Progenitor cell of endocrine pancreas (in vitro differentiated cells): Measurements from ENCODE around the gene C5. TPM values are rescaled to one million over a fixed set of nuclear protein-coding genes. Genes with fewer than 3 reads are reported as not detected.

ENCODE experiments used
- DNase-seq: peaks from one replicate; pipeline ENCODE4 v3.0.0; 2021; ENCODE audit warnings: low spot score; ENCODE audit not compliant: unreplicated experiment
- H3K27ac Mint-ChIP-seq: 2 replicates; pipeline ENCODE4 v1.8.0; 2021; ENCODE audit warnings: mild to moderate bottlenecking, moderate library complexity, mixed read lengths
- H3K27me3 Mint-ChIP-seq: 2 replicates; pipeline ENCODE4 v1.8.0; 2021; ENCODE audit warnings: mixed read lengths
- H3K36me3 Mint-ChIP-seq: 2 replicates; pipeline ENCODE4 v1.8.0; 2022; ENCODE audit warnings: mixed read lengths; ENCODE audit not compliant: insufficient read depth
- H3K4me1 Mint-ChIP-seq: 2 replicates; pipeline ENCODE4 v1.8.0; 2021; ENCODE audit warnings: low read depth, mixed read lengths
- H3K4me3 Mint-ChIP-seq: 2 replicates; pipeline ENCODE4 v1.8.0; 2021; ENCODE audit warnings: low read depth, mild to moderate bottlenecking, moderate library complexity, mixed read lengths
- H3K9me3 Mint-ChIP-seq: 2 replicates; pipeline ENCODE4 v1.8.0; 2021; ENCODE audit warnings: low read depth, mixed read lengths
- CTCF ChIP-seq: fragments of 200-600 bp; sonication (generic); IDR thresholded peaks from one replicate; pipeline ENCODE4 v1.5.0; 2021; ENCODE audit warnings: antibody characterized with exemption, mild to moderate bottlenecking; ENCODE audit not compliant: unreplicated experiment
- total RNA-seq: library from RNA; stranded (reverse); gene quantifications from 2 replicates; pipeline ENCODE4 v1.2.1, GENCODE V29; 2021

Gene C5
- total RNA-seq, 1 donor from 2014 or later: 47.1 TPM

DNA sequence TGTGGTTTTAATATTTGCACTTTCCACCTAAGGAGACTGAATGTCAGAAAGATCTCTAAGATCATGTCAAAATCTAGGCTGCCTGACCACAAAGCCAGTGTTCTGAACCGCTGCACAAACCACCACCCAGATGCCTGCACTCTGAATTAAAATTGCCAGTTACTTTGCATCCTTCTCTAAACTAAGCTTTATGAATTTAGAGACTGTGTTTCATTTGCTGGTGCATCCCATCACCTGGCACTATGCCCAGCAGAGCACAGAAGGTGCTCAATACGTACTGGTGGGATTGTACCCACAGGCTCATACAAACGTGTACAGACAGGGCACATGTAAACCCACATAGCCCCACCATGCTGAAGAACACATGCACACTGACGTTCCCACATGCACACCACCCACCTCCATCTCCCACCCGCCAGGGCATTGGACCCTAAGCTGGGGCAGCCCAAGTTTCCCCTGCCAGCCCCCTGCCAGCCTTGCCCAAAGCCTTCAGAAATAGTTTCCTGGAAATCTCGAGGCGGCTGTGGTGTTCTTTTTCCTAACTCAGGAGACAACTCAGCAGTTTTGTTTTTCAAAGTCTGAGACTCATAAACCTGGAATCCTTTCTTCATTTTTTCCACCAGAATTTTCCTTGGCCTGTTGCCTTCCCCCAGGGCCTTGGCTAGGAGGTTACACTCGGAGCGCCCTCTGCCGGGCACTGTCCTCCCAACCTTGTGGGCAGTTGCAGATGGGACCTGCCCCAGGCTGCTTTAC lies 113.9 kb downstream of the C5 start:
- H3K27ac Mint-ChIP-seq: no peak overlapping the region
- peak; percentile 80 for DNase-seq
- H3K27me3 Mint-ChIP-seq: peaks cover 2% of the 10 kb centered on the region
- no peaks in the 10 kb centered on the region for H3K36me3 Mint-ChIP-seq
- peak; percentile 91 for TF ChIP-seq CTCF
- H3K9me3 Mint-ChIP-seq: no peaks in the 10 kb centered on the region
- no peak overlapping the region for H3K4me3 Mint-ChIP-seq
- H3K4me1 Mint-ChIP-seq: peaks cover 5% of the 10 kb centered on the region

DNA sequence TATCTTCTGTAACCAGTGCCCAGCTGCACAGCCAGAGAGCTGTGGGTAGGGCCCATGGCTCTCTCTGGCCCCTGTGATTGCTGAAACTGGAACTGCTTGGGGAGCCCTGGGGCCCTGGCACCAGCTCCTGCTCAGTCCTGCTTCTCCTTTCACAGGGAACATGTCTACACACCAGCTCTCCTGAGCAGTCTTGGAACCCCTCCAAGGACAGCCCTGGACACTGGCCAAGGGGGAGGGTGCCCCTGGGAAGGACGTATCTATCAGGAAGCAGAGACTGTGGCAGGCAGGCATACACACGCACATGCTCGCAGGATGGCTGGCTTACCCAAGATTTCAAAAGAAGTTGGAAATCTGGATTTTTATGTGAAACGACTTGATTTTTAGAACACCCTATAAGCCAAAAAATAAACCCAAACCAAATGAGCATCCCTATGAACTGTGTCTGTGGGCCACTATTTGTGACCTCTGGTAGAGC lies 114.7 kb downstream of the C5 start:
- Mint-ChIP-seq H3K27me3 (peaks cover 2% of the 10 kb centered on the region), H3K36me3 (no peaks in the 10 kb centered on the region), H3K4me1 (peaks cover 5% of the 10 kb centered on the region), H3K27ac (no peak overlapping the region), H3K4me3 (no peak overlapping the region), H3K9me3 (no peaks in the 10 kb centered on the region)
- TF ChIP-seq CTCF: no peak
- DNase-seq: no peak

DNA sequence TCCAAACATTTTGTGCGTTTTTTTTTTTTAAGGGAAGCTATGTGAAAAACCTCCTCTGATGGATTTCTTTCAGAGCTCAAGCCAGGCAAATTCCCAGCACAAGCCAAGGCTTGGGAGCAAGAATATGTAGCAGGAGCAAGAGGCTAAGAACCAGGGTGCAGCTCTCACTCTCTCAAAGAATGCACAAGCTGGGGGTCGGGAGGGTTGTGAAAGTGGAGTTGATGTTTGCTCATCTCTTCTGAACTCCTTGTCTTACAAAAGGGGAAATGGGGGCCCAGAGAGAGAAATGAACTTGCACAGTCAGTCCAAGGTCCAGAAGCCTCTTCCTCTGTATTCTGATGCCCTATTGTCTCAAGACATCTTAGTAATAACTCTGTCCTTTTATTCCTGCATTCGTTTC lies 115.8 kb downstream of the C5 start:
- no peak for DNase-seq
- Mint-ChIP-seq H3K4me3 (no peak overlapping the region), H3K4me1 (peaks cover 5% of the 10 kb centered on the region), H3K27me3 (peaks cover 2% of the 10 kb centered on the region), H3K36me3 (no peaks in the 10 kb centered on the region), H3K27ac (no peak overlapping the region), H3K9me3 (no peaks in the 10 kb centered on the region)
- no peak for TF ChIP-seq CTCF

- Mint-ChIP-seq H3K9me3 (no peaks in the 10 kb centered on the region), H3K4me3 (no peak overlapping the region), H3K27me3 (peaks cover 2% of the 10 kb centered on the region), H3K27ac (no peak overlapping the region), H3K4me1 (peaks cover 6% of the 10 kb centered on the region), H3K36me3 (no peaks in the 10 kb centered on the region)
- no peak for TF ChIP-seq CTCF
- no peak for DNase-seq
Observed at GRCh38 chr9:120933310-120934055, 116.6 kb downstream of the C5 start.

GRCh38 chr9:120932086-120932823 lies 117.8 kb downstream of the C5 start:
- no peaks in the 10 kb centered on the region for H3K36me3 Mint-ChIP-seq
- H3K9me3 Mint-ChIP-seq: no peaks in the 10 kb centered on the region
- DNase-seq: no peak
- H3K4me1 Mint-ChIP-seq: peaks cover 4% of the 10 kb centered on the region
- H3K27me3 Mint-ChIP-seq: peaks cover 13% of the 10 kb centered on the region
- H3K27ac Mint-ChIP-seq: no peak overlapping the region
- no peak for TF ChIP-seq CTCF
- H3K4me3 Mint-ChIP-seq: no peak overlapping the region
